GM18505 (cell line): Measurements from ENCODE around the gene PNPLA2.

Experiments used
- ATAC-seq: cut with Tn5 transposase; IDR thresholded peaks from one replicate; pipeline ENCODE4 v1.9.1; 2021; ENCODE audit not compliant: unreplicated experiment
- POLR2A ChIP-seq: IDR thresholded peaks from 4 replicates; pipeline ENCODE4 v1.6.1; 2011; ENCODE audit warnings: borderline replicate concordance; ENCODE audit not compliant: insufficient read depth, insufficient read length; ENCODE audit errors: extremely low read depth

Gene PNPLA2

GRCh38 chr11:829847-830294 is 11.2 kb downstream of the PNPLA2 start:
- no peak for TF ChIP-seq POLR2A
- no peak for ATAC-seq

DNA sequence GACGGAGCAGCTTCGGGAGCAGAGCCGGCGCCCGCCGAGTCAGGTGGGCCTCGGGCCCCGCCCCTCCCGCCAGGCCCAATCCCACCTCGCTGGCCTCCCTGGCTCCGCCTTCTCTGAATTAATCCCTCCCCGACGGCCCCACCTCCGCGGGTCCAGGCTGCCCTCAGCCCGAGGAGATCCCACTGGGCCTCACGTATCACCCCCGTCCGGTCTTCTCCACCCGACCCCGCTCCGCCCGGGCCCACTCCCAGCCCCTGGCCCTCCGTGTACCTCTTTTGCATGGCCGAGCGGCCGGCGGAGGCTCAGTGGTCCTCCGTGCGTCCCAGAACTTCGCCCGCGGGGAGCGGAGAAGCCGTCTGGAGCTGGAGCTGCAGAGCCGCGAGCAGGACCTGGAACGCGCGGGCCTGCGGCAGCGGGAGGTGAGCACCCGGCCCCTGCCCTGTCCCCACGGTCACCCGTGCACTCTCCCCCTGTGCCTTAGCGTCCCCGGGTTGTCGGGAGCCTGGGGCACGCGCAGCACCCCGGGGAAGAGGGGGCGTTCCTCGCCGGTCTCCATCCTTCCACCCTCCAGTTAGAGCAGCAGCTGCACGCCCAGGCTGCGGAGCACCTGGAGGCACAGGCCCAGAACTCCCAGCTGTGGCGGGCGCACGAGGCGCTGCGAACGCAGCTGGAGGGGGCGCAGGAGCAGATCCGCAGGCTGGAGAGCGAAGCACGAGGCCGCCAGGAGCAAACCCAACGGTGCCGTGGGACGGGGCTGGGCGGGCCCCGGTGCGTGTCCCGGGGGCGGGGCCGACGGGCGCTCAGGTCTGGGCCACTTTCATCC is 11.8 kb downstream of the PNPLA2 start:
- no peak for TF ChIP-seq POLR2A
- ATAC-seq: no peak

DNA sequence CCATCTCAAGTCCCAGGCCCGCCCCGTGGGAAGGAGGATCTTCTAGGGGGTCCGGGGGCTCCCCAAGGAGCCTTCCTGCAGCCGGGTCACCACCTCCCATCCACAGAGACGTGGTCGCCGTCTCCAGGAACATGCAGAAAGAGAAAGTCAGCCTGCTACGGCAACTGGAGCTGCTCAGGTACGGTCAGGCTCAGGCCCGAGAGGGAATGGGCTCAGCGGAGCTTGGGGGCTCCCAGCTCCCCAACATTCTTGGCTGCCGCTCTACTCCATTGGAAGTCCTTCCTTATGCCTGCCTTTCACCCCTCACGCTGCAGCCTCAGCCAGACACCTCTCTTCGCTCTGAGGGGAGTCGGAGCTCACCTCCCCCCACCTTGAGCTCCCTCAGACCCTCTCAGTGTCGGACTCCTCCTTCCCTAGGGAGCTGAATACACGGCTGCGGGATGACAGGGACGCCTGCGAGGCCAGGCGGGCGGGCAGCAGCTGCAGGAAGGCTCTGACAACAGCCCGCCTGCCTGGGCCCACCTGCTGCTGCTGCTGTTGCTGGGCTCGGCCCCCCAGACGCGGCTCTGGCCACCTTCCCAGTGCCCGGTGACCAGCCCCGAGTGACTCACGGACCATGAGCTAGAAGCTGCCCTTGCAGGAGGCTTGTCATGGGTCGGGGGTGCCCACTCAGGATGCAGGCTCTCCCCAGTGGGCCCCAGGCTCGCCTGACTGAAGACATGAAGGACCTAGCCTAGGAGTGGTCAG is 12.6 kb downstream of the PNPLA2 start:
- ATAC-seq: no peak
- no peak for TF ChIP-seq POLR2A

GRCh38 chr11:831961-832528 is 13.3 kb downstream of the PNPLA2 start:
- TF ChIP-seq POLR2A: no peak
- no peak for ATAC-seq

- TF ChIP-seq POLR2A: no peak
- no peak for ATAC-seq
These were observed 13.9 kb downstream of the PNPLA2 start, which contains the start of gene CD151 for GRCh38 chr11:832529-833113. Gene CD151, plus strand, starts transcription at chr11:832952. Its CDS starts 3,118 bp downstream, at chr11:836070.

GRCh38 chr11:833114-833791 is 14.5 kb downstream of the PNPLA2 start:
- no peak for ATAC-seq
- TF ChIP-seq POLR2A: no peak

GRCh38 chr11:833849-834311 is 15.2 kb downstream of the PNPLA2 start:
- no peak for ATAC-seq
- no peak for TF ChIP-seq POLR2A

- TF ChIP-seq POLR2A: no peak
- ATAC-seq: no peak
These were observed 15.9 kb downstream of the PNPLA2 start for GRCh38 chr11:834371-835316.

DNA sequence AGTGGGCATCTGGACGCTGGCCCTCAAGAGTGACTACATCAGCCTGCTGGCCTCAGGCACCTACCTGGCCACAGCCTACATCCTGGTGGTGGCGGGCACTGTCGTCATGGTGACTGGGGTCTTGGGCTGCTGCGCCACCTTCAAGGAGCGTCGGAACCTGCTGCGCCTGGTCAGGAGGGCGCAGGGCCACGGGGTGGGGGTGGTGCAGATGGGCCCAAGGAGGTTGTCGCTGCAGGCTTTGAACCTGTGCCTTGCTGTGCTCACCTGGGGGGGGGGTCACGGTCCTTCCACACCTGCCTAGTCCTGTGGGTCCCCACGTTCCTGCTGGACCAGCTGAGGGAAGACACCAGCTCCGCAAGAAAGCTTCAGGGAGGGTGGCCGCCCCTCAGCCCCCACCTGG is 17.6 kb downstream of the PNPLA2 start:
- TF ChIP-seq POLR2A: no peak

DNA sequence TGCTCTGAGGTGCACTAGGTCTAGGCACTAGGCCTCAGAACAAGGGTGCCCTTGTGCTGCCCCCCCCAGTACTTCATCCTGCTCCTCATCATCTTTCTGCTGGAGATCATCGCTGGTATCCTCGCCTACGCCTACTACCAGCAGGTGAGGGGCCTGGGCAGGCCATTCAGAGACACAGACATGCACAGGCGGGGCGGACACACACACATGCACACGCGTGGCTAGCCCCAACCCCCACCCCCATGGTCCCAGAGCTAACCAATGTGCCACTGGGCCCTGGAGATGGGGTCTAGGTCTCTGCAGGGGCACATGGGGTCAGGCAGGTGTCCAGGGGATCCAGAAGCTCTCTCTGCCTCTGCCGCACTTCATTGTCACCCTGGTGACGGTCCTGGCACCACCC is 18.0 kb downstream of the PNPLA2 start:
- no peak for ATAC-seq
- TF ChIP-seq POLR2A: peak; percentile 20

More for the DNA sequence above, 17.6 kb downstream of the PNPLA2 start:
- no peak for ATAC-seq

- peak; percentile 5 for TF ChIP-seq POLR2A
- ATAC-seq: no peak
These were observed 18.7 kb downstream of the PNPLA2 start for GRCh38 chr11:837189-837989.
